ENCODE results near the gene CSPG4.
"Not testable (repeated sequence)": the region's sequence is repeated elsewhere in the genome, so short reads cannot be mapped to it uniquely, and the experiment has no call there.

CSPG4 gene

DNA sequence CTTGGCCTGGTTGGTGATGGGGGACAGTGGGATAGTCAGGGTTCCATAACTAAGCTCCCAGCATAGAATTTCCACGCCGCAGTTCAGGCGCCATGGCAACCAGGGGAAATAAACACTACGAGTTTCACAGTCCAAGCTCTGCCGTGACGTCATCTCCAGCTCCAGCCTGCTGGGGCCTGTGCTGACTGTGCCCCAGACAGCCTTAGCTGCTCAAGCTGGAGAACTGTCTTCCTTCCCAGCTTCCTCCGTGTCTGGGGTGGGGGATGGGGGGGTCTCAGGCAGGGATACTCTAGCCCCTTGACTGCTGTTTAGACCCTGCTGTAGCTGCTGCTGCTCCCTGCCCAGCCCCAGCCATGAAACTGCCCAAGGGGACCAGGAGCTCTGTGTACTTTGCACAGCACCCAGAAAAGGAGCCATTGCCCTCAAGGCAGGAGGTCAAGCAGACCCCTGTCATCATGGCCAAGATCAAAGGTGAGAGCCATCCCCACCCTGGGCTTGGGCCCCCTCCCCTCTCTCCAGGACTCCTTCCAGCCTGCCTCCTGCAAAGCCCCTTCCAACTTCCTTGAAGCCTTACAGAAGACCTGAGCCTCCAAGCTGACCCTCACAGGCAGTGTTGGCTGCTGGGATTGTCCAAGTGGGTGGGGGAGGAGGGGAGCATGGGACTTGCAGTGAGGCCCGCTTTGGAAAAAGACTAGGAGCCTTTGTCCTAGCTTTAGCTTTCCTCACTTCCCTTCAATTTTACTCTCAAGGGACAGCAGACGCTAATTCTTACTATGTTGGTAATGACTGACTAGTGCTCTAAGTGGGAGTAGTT lies 11.4 kb upstream of the CSPG4 start:
- no peak for DNase-seq (ENCODE audit: low read depth)

DNA sequence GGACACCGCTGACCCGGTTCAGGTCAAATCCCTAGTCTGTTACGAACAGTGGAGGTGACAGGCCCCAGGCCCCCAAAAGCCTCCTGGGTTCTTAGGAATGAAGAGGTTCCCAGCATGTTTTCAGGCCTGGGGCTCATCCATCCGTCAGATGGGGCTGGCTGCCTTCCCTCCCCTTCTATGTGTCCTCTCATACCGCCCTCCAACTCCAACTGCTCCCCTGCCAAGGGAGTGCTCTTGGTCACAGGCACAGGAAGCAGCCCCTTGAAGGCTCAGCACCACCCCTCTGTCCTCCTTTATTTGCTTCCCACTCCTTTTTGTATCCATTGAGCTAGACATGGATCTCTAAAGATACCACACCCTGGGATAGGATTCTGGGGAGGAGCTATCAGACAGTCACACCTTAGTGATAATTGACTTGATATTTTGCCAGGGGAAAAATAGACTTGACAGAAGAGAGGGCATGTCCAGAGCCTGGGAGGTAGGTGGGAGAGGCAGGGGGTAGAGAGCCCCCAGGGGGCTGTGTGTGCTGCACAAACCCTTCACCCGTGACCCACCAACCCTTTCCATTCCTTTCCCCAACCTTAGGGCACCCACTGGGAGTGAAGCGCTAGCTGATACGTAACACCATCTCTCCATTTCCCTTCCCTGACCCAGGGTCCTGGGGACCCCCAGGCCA lies 10.7 kb upstream of the CSPG4 start:
- no peak for DNase-seq (ENCODE audit: low read depth)

DNA sequence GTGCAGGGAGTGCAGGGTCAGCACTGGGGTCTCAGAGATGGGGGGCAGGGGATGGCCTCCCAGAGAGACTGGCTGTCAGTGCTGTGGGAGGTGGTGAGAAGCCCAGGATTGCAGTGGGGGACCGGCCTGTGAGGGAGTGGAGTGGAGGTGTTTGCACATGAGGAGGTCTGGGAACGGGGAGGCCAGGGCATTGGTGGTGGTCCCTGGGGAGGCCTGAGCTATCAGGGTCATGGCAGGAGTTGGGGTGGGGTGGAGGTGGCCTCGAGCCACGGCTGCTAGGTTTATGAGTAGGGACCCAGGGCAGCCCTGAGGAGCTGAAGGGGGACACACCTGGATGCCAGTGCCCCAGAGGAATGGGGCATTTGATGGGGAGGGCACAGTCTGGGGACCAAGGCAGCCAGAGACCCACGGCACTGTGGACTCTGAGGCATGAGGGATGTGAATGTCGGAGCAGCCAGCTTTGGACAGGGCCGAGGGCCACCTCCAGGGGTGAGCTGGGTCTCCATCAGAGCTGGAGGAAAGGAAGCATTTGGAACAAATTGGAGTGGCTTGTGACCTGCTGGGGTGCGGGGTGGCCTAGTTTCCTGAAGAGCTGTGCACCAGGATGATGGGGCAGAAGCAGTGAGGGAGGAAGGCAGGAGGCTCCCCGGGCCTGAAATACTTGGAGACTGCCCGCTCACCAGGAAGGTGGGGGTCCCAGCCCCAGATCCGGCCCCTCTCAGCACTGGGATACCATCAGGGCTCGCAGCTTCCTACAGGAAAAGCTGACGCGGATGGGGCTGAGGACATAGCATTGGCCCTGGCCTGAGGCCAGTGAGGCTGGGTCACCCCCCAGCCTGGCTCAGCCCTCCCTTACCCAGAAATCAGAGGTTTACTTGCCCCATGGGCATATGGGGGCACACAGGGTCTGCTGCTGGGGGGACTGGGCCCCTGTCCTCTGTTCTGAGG lies 9.5 kb upstream of the CSPG4 start:
- DNase-seq (ENCODE audit: low read depth): no peak

DNA sequence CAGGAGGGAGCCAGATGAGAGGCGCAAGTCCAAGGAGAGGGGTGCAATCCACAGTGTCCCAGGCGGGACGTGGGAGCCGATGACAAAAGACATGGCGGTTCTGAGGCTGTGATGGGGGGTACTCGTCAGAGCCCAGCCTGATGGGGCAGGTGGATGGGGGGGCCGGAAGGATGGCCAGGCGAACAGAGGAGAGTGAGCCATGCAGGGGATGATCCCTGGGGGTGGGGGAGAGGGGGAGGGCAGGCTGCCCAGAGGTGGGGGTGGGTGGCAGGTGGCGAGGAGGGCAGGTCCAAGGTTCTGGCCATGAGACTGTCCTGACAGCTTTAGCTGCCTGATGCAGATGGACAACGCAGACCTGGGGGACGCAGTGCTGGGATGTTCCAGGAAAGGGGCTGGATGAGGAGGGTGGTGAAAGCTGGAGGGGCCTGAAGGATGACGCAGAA lies 8.9 kb upstream of the CSPG4 start:
- DNase-seq (ENCODE audit: low read depth): no peak

GRCh38 chr15:75720787-75721479 lies 8.3 kb upstream of the CSPG4 start:
- no peak for DNase-seq (ENCODE audit: low read depth)

DNA sequence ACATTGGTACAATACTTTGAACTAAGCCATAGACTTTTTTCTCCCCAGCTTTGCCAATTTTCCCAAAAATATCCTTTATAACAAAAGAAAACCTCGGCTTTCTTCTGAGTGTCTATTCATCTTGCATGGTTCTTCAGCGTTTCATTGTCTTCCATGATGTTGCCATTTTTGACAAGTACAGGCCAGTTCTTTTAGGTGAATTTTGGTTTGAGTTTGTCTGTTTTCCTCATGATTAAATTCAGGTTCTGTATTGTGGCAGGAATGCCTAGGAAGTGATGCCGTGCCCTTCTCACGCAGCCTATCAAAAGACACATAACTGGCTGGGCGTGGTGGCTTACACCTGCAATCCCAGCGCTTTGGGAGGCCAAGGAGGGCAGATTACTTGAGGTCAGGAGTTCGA lies 7.6 kb upstream of the CSPG4 start:
- DNase-seq (ENCODE audit: low read depth): no peak

DNA sequence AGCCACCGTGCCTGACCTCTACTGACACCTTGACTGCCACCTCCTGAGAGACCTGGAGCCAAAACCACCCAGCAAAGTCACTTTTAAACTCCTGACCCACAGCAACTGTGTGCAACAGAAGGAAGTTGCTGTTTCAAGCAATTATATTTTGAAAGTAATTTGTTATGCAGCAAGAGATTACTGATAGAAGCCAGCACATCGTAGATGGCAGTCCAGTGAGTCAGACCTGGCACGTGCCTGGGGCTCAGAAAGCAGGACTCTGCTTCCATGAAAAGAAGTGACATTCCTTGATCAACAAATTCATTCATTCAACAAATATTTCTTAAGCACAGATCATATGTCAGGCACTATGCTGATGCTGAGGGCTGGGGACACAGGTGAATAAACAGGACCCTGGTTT lies 5.7 kb upstream of the CSPG4 start:
- DNase-seq (ENCODE audit: low read depth): no peak

- not testable (repeated sequence) for DNase-seq (ENCODE audit: low read depth)
These were observed 4.4 kb upstream of the CSPG4 start for GRCh38 chr15:75717001-75717400.

DNA sequence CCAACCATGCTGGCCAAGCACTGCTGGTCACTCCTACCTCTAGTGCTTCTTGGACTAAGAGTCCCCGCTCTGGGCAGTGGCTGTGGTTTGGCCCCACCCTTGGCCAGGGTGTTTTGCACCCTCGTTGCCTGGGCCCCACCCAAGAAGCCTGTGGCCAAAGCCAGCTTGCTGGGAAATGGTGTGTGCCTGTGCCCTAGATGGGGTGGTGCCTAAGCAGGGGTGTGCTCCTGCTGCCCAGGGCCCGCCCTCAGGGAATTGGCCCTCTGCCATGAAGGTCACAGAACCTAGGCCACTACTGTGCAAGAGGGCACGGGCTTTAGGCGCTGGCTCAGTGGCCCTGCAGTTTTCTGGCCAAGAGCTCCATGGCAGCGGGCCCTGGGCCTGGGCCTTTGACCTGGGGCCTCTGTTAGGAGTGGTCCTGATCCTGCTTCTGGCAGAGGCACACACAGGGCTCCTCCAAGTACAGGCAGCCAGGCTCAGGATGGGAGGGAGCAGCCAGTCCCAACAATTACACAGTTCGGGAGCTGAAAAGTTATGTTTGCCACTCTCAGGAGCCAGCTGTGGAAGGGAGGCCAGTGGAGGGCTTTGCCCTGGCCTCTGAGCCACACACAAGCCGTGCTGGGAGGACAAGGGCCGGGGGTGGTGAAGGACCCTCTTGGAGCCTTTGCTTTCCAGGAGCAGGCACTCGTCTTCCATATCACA lies 3.8 kb upstream of the CSPG4 start:
- DNase-seq (ENCODE audit: low read depth): not testable (repeated sequence)

GRCh38 chr15:75715312-75715832 lies 2.7 kb upstream of the CSPG4 start:
- DNase-seq (ENCODE audit: low read depth): not testable (repeated sequence)

DNA sequence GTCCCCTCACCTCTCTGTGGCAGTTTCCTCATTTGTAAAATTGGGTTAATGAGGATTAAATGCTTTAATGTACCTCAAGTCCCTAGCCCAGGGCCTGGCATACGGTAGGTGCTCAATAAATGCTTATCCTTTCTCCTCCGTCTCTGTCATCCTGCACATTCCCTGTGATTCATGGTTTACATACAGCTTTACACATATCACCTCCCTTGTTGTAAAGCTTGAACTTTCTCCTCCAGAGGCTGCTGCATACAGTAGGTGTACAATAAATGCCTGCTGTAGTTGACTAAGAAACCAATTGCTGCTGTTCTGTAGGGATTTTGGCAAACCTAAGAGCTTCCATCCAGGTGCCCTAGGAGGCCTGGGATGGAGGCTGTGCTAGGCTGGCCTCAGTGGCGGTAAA lies 1.5 kb upstream of the CSPG4 start:
- no peak for DNase-seq (ENCODE audit: low read depth)

- no peak for DNase-seq (ENCODE audit: low read depth)
These were observed 769 bp upstream of the CSPG4 start for GRCh38 chr15:75713338-75713895.

DNA sequence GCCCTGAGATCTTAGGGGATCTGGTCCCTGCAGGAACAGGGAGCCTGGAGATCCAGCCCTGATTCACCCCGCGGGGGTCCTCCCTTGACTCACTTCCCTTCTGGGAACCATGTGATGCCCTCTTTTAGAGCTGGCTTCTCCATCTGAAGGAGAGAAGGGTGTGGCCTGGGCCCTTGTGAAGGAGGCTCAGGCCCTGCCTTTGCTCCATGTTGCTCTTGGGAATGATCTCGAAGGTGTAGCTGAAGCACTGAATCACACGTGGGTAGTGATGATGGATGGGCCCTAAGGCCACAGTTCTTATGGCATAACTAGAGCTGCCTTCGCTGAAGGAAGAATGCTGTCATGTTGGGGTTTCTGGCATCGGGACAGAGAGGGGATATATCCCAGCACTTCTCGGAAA lies 1.2 kb downstream of the CSPG4 start:
- not testable (repeated sequence) for DNase-seq (ENCODE audit: low read depth)

- not testable (repeated sequence) for DNase-seq (ENCODE audit: low read depth)
These were observed 1.8 kb downstream of the CSPG4 start for GRCh38 chr15:75710874-75711273.

DNA sequence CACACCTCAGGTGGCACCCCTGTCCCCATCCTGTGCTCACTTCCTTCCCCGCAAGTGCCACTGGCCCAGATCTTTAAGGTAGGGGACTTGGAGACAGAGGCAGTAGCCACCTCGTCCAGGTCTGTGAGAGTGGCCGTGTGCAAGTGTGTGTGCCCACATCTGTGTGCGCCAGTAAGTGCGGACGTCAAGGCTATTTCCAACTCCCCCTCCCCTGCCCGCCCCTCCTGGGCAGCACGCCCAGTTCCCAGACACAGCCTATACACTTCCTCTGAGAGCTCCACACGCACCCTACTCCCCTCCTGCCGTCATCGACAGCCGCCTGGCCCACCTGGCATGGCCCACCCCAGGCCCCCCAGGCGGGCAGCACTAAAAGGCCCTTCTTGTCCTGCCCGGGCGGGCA lies 3.2 kb downstream of the CSPG4 start:
- DNase-seq (ENCODE audit: low read depth): not testable (repeated sequence)

GRCh38 chr15:75706682-75706954 lies 6.0 kb downstream of the CSPG4 start:
- DNase-seq (ENCODE audit: low read depth): no peak

- DNase-seq (ENCODE audit: low read depth): no peak
These were observed 6.6 kb downstream of the CSPG4 start for GRCh38 chr15:75705854-75706681.

- not testable (repeated sequence) for DNase-seq (ENCODE audit: low read depth)
These were observed 7.3 kb downstream of the CSPG4 start for GRCh38 chr15:75705375-75705774.

GRCh38 chr15:75704618-75705017 lies 8.0 kb downstream of the CSPG4 start:
- no peak for DNase-seq (ENCODE audit: low read depth)

GRCh38 chr15:75704263-75704615 lies 8.4 kb downstream of the CSPG4 start:
- no peak for DNase-seq (ENCODE audit: low read depth)
